SU-DHL-6 (cell line): ENCODE data around the gene ZNF335.

Source experiments
- CTCF ChIP-seq: fragments of 200-600 bp; sonication (generic); IDR thresholded peaks from one replicate; pipeline ENCODE4 v1.5.1; 2017; ENCODE audit warnings: antibody characterized with exemption, mild to moderate bottlenecking, low read length, moderate library complexity; ENCODE audit not compliant: insufficient read depth, poor library complexity, severe bottlenecking
- EZH2phosphoT487 ChIP-seq: fragments of 200-600 bp; sonication (generic), shearing (Covaris generic); conservative IDR thresholded peaks from 2 replicates; pipeline ENCODE4 v1.6.1; 2018; ENCODE audit warnings: mild to moderate bottlenecking, antibody characterized with exemption, low read length, moderate library complexity, mixed read lengths

- TF ChIP-seq EZH2phosphoT487 (no peak), CTCF (no peak)
Measured at GRCh38 chr20:45972500-45973183, 639 bp upstream of the ZNF335 start.
